Stomach (tissue), 9 donors: ENCODE results near the gene EIF2B5. TPM values are rescaled to one million over a fixed set of nuclear protein-coding genes. Genes with fewer than 3 reads are reported as not detected.
A peak's percentile ranks its signal among the peaks of the same experiment; 100 is the strongest.
"Not testable (repeated sequence)": the region's sequence is repeated elsewhere in the genome, so short reads cannot be mapped to it uniquely, and the experiment has no call there.

ENCODE experiments used
- DNase-seq, 2 donors: peaks; one replicate each; pipeline versions ENCODE4 v3.0.0 to v3.0.0-alpha.2; 2013 to 2019
- H3K27ac ChIP-seq, 5 donors: fragments of 200-600 bp in 4 of 5; sonication (generic) in 4 of 5; one replicate each; pipeline ENCODE4 v1.5.1; 2013 to 2019; ENCODE audit warnings: mild to moderate bottlenecking in 1 of 5, moderate library complexity in 1 of 5
- H3K27me3 ChIP-seq, 3 donors: fragments of 200-600 bp; sonication (generic); one replicate each; pipeline ENCODE4 v1.5.1; 2017 to 2019; ENCODE audit warnings: mixed run types in 1 of 3
- H3K36me3 ChIP-seq, 4 donors: fragments of 200-600 bp; sonication (generic); 1 replicate in 3 of 4; 2 replicates in 1 of 4; pipeline ENCODE4 v1.5.1; 2016 to 2019
- H3K4me1 ChIP-seq, 4 donors: fragments of 200-600 bp; sonication (generic); one replicate each; pipeline ENCODE4 v1.5.1; 2016 to 2019
- H3K4me3 ChIP-seq, 4 donors: fragments of 200-600 bp; sonication (generic) in 3 of 4; one replicate each; pipeline ENCODE4 v1.5.1; 2016 to 2019; ENCODE audit warnings: mild to moderate bottlenecking in 1 of 4
- H3K9me3 ChIP-seq, 4 donors: fragments of 200-600 bp; sonication (generic); one replicate each; pipeline ENCODE4 v1.5.1; 2016 to 2019
- EP300 ChIP-seq: sonication (generic); formaldehyde crosslinking; IDR thresholded peaks from one replicate; pipeline ENCODE4 v1.6.1; 2017; ENCODE audit warnings: antibody characterized with exemption
- POLR2A ChIP-seq, 4 donors: fragments of 450-650 bp; IDR thresholded peaks; one replicate each; pipeline ENCODE4 v1.6.1; 2016; ENCODE audit warnings: antibody characterized with exemption in 4 of 4, control low read depth in 2 of 4, mild to moderate bottlenecking in 1 of 4, moderate library complexity in 1 of 4
- POLR2AphosphoS5 ChIP-seq, 3 donors: sonication (generic); formaldehyde crosslinking; IDR thresholded peaks; one replicate each; pipeline ENCODE4 v1.6.1; 2016; ENCODE audit warnings: antibody characterized with exemption in 3 of 3
- WGBS, 5 donors: extraction: QIAGEN DNeasy Blood & Tissue Kit in 3 of 5; methylation state at CpG; one replicate each; pipeline versions ENCODE4 v1.1.5 to v1.1.7; 2013 to 2018; 5-methylcytosine and 5-hydroxymethylcytosine counted together
- intact Hi-C: fragments of 100-400 bp; cut with DNase I; formaldehyde crosslinking; loops from one replicate; pipeline ENCODE4 v1.15.1; 2023; ENCODE audit warnings: low total_unique reads
- polyA plus RNA-seq, 3 donors: library from polyadenylated mRNA; stranded (reverse); fragments of 200-250 nt; gene quantifications; one replicate each; pipeline ENCODE4 v1.2.3, GENCODE V29; 2013
- total RNA-seq, 5 donors: library from RNA; depleted of rRNA; stranded (reverse); fragments of >200 nt; gene quantifications; one replicate each; pipeline versions ENCODE4 v1.1.0 to v1.2.3, GENCODE V29; 2014 to 2016
- TF ChIP-seq, protein P1 (sequence below), 7 experiments: fragments of 450-650 bp in 4 of 7; fragments of 200-600 bp in 3 of 7; sonication (generic) in 3 of 7; IDR thresholded peaks; one replicate each; pipeline ENCODE4 v1.5.1; 2016 to 2019; ENCODE audit warnings: antibody characterized with exemption in 7 of 7, control low read depth in 2 of 7, mild to moderate bottlenecking in 1 of 7
- donor health status: healthy with polysubstance abuse.
- donor health status: Bipolar disorder and iron deficiency.
- donor health status: healthy.

EIF2B5 gene
- total and polyA plus RNA-seq, 8 donors: 1.4 to 113 (median 35.1) TPM

DNA sequence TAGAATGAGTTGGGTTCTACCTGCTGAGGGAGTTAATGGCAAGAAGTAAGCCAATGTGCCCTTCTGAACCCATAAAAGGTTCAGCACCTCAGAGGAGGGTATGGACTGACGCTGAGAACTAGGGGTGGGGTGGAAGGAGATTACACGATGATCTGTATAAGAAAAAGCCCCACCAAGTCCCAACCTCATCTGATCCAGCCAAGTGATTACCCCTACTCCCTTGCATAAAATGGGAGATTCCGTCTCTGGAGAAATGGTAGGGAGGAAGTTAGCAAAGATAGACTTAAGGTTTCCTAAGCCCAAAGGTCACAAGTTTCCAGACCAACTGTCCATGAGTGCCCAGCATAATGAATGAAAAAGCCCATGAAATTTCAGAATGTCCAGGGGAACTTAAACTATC is 12.9 kb downstream of the EIF2B5 start:
- intact Hi-C loops: no loop called here

DNA sequence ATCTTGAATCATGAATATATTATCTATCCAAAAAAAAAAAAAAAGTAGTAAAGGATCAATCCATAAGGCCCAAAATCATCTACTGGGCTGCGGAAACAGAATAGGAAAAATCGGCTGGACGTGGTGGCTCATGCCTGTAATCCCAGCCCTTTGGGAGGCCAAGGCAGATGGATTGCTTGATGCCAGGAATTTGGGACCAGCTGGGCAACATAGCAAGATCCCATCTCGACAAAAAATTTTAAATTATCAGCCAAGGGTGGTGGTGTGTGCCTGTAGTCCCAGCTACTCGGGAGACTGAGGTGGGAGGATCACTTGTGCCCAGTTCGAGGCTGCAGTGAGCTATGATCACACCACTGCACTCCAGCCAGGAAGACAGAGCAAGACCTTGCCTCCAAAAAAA is 14.0 kb downstream of the EIF2B5 start:
- Histone ChIP-seq H3K27ac (no peak overlapping the region), H3K27me3 (no peaks in the 10 kb centered on the region), H3K9me3 (no peaks in the 10 kb centered on the region), H3K4me1 (peaks cover 5 to 35% (median 19%) of the 10 kb centered on the region in 4 donors), H3K4me3 (no peak overlapping the region), H3K36me3 (peaks cover 15 to 32% (median 27%) of the 10 kb centered on the region in 4 donors)
- TF ChIP-seq POLR2AphosphoS5 (IDR thresholded peaks at IDR 0.05) (no peak), POLR2A (IDR thresholded peaks at IDR 0.05) (no peak), EP300 (no peak)
- TF ChIP-seq, protein P1, sequence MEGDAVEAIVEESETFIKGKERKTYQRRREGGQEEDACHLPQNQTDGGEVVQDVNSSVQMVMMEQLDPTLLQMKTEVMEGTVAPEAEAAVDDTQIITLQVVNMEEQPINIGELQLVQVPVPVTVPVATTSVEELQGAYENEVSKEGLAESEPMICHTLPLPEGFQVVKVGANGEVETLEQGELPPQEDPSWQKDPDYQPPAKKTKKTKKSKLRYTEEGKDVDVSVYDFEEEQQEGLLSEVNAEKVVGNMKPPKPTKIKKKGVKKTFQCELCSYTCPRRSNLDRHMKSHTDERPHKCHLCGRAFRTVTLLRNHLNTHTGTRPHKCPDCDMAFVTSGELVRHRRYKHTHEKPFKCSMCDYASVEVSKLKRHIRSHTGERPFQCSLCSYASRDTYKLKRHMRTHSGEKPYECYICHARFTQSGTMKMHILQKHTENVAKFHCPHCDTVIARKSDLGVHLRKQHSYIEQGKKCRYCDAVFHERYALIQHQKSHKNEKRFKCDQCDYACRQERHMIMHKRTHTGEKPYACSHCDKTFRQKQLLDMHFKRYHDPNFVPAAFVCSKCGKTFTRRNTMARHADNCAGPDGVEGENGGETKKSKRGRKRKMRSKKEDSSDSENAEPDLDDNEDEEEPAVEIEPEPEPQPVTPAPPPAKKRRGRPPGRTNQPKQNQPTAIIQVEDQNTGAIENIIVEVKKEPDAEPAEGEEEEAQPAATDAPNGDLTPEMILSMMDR (IDR thresholded peaks at IDR 0.05): no peak
- intact Hi-C loops: no loop called here
- WGBS, 5 donors: 89 to 95% (median 91%) methylated on average over 6 of the region's 6 CpGs
- DNase-seq: no peak

More for the DNA sequence above, 12.9 kb downstream of the EIF2B5 start:
- peaks cover 4 to 26% (median 12%) of the 10 kb centered on the region in 4 donors for H3K4me1 ChIP-seq
- no peaks in the 10 kb centered on the region for H3K27me3 ChIP-seq
- H3K4me3 ChIP-seq: no peak overlapping the region
- H3K27ac ChIP-seq: no peak overlapping the region
- peaks cover 25 to 42% (median 37%) of the 10 kb centered on the region in 4 donors for H3K36me3 ChIP-seq
- 73 to 83% (median 76%) methylated on average over 3 of the region's 3 CpGs for WGBS, 5 donors
- no peak for TF ChIP-seq EP300
- H3K9me3 ChIP-seq: no peaks in the 10 kb centered on the region
- DNase-seq: no peak

DNA sequence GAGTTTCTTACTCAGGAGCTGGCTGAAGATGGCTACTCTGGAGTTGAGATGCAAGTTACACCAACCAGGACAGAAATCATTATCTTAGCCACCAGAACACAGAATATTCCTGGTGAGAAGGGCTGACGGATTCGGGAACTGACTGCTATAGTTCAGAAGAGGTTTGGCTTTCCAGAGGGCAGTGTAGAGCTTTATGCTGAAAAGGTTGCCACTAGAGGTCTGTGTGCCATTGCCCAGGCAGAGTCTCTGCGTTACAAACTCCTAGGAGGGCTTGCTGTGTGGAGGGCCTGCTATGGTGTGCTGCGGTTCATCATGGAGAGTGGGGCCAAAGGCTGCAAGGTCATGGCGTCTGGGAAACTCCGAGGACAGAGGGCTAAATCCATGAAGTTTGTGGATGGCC is 14.6 kb downstream of the EIF2B5 start:
- H3K27me3 ChIP-seq, intact Hi-C loops, H3K9me3 ChIP-seq, DNase-seq, H3K27ac ChIP-seq, H3K4me3 ChIP-seq: not testable (repeated sequence)
- WGBS, 5 donors: 51 to 69% (median 60%) methylated on average over 6 of the region's 6 CpGs
- peaks cover 8 to 25% (median 20%) of the 10 kb centered on the region in 4 donors for H3K36me3 ChIP-seq
- peaks cover 9 to 35% (median 20%) of the 10 kb centered on the region in 4 donors for H3K4me1 ChIP-seq

DNA sequence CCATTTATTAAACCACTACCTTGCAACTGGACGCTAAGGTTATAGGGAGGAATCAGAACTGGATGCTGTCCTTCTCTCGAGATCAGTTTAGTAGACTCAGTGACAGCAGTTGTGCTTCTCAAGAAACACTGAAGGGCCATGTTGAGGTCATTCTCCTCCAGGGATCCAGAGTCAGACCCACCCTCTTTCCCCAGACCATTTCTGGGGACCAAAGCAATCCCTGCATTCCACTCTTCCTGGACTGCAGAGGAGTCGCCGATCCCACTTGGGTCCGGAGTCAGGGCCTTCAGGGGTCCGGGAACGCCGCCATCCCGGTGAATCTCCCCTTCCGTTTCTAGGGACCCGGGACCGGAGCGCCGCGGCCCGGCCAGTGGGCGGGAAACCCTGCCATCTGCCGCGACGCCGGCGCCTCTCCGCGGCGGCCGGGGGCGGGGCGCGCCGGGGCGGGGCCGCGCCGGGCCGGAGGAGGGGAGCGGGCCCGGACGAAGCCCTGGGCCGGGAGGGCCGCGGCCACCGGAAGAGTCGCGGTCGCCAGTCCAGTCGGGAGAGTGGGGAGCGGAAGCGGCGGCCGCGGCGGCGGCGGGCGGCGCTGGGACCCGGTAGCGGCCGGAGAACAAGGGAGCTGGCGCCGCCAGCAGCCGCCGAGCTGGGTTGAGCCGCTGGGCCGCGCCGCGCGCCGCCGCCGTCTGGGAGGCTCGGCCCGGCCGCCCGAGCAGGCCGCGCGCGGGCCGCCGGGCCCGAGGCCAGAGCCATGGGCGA is 19.9 kb downstream of the EIF2B5 start, which contains the start of gene DVL3:
Gene DVL3, plus strand, starts transcription at position 493 of the 759 bp plus-strand sequence. Its CDS starts 259 bp downstream, at position 752.
- TF ChIP-seq, protein P1 (IDR thresholded peaks at IDR 0.05): no peak
- TF ChIP-seq POLR2AphosphoS5 (IDR thresholded peaks at IDR 0.05): peak in 2 of 3 donors; percentile 35 to 64
- H3K9me3 ChIP-seq: no peaks in the 10 kb centered on the region
- intact Hi-C loops: no loop called here
- H3K36me3 ChIP-seq: no peaks in the 10 kb centered on the region
- H3K4me3 ChIP-seq: peak within 1 kb of the TSS; percentile 61 to 95 (median 78)
- 1 to 4% (median 2%) methylated on average over 23 to 84 of the region's 84 CpGs for WGBS, 5 donors
- peak within 1 kb of the TSS; percentile 78 to 95 (median 91) for H3K27ac ChIP-seq
- peak; percentile 75 to 90 for DNase-seq
- H3K4me1 ChIP-seq: peaks cover 34 to 63% (median 50%) of the 10 kb centered on the region in 4 donors
- no peaks in the 10 kb centered on the region for H3K27me3 ChIP-seq

DNA sequence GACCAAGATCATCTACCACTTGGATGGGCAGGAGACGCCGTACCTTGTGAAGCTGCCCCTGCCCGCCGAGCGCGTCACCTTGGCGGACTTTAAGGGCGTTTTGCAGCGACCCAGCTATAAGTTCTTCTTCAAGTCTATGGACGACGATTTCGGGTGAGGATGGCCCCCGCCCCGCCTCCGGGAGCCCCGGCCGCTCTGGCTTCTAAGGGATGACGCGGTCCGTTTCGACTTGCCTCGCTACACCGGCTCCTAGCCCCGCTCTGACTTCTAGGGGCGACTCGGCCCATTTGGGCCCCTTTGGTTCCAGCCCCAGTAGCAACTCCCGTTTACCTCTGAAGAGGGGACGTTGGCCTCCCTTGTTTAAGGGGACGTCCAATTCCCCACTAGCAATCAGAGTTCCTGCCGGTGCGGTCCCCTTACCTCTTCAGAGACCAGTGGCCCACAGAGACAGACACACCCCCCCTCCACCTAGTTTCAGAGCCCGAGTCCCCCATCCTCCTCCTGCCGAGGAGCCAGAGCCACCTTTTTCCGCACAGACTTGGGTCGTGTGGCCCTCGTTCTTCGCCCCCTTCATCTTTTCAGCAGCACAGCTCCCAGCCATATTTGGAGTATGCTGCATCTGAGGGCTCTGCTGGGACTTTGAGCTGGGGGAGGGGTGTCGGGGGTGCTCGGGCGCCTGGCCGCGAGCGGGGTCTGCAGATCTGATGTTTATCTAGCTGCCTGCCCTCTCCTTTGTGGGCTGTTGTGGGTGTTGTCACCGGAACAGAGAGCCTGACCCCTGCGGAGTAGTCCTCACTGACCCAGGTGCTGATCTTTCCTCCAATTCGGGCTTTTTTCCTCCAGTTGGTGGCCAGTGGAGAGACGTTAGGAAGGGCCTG is 20.7 kb downstream of the EIF2B5 start:
- peak in 1 of 2 donors; percentile 49 for DNase-seq
- intact Hi-C loops: no loop called here
- H3K27ac ChIP-seq: peak overlapping the region; percentile 78 to 95 (median 91)
- TF ChIP-seq POLR2A (IDR thresholded peaks at IDR 0.05): no peak
- 0 to 1% (median 0%) methylated on average over 34 to 47 of the region's 47 CpGs for WGBS, 5 donors
- peak overlapping the region; percentile 61 to 95 (median 78) for H3K4me3 ChIP-seq
- no peaks in the 10 kb centered on the region for H3K36me3 ChIP-seq
- no peaks in the 10 kb centered on the region for H3K27me3 ChIP-seq
- H3K4me1 ChIP-seq: peaks cover 42 to 71% (median 58%) of the 10 kb centered on the region in 4 donors
- no peaks in the 10 kb centered on the region for H3K9me3 ChIP-seq
